HepG2 (cell line): ENCODE data around the gene GK. TPM values are rescaled to one million over a fixed set of nuclear protein-coding genes. Genes with fewer than 3 reads are reported as not detected.
A peak's percentile ranks its signal among the peaks of the same experiment; 100 is the strongest.

Experiments used
- CENPX ChIP-seq: sonication (generic); formaldehyde crosslinking; IDR thresholded peaks from 2 replicates; pipeline ENCODE4 v1.9.0; 2021; ENCODE audit warnings: mild to moderate bottlenecking, missing genetic modification reagents, moderate library complexity
- ELF4 ChIP-seq: sonication (generic); formaldehyde crosslinking; IDR thresholded peaks from 2 replicates; pipeline ENCODE4 v1.5.0; 2020; ENCODE audit warnings: missing genetic modification reagents, mild to moderate bottlenecking, moderate library complexity, borderline replicate concordance
- HNF1A ChIP-seq, 2 experiments: sonication (generic) in 1 of 2; formaldehyde crosslinking in 1 of 2; IDR thresholded peaks; 2 replicates each; pipeline versions ENCODE4 v1.4.0 to v1.6.1; 2016 to 2020; ENCODE audit warnings: borderline replicate concordance in 1 of 2, low read depth in 1 of 2, mild to moderate bottlenecking in 1 of 2, missing genetic modification reagents in 1 of 2
- HNRNPUL1 ChIP-seq: fragments of 200-400 bp; formaldehyde crosslinking; IDR thresholded peaks from 2 replicates; pipeline ENCODE4 v1.6.1; 2017; ENCODE audit warnings: low read depth, mild to moderate bottlenecking, low read length, moderate library complexity
- IKZF5 ChIP-seq: IDR thresholded peaks from 2 replicates; pipeline ENCODE4 v1.6.1; 2018; ENCODE audit warnings: missing genetic modification reagents, mild to moderate bottlenecking, missing compliant biosample characterization
- KAT7 ChIP-seq: IDR thresholded peaks from 2 replicates; pipeline ENCODE4 v1.6.1; 2018; ENCODE audit warnings: borderline replicate concordance, missing compliant biosample characterization
- KDM6A ChIP-seq: IDR thresholded peaks from 2 replicates; pipeline ENCODE4 v1.6.1; 2016; ENCODE audit warnings: low read depth
- KLF13 ChIP-seq: sonication (generic); formaldehyde crosslinking; IDR thresholded peaks from 2 replicates; pipeline ENCODE4 v1.4.0; 2020; ENCODE audit warnings: mild to moderate bottlenecking, missing genetic modification reagents
- MIER2 ChIP-seq: IDR thresholded peaks from 2 replicates; pipeline ENCODE4 v1.6.1; 2016; ENCODE audit warnings: missing biosample characterization, missing genetic modification reagents
- MLX ChIP-seq: IDR thresholded peaks from 2 replicates; pipeline ENCODE4 v1.6.1; 2016
- SMARCE1 ChIP-seq: fragments of 450-650 bp; IDR thresholded peaks from 2 replicates; pipeline ENCODE4 v1.6.1; 2017; ENCODE audit warnings: borderline replicate concordance
- SP4 ChIP-seq: sonication (generic); formaldehyde crosslinking; IDR thresholded peaks from 2 replicates; pipeline ENCODE4 v1.8.1; 2023; ENCODE audit warnings: mild to moderate bottlenecking, missing genetic modification reagents
- ZNF44 ChIP-seq: sonication (generic); formaldehyde crosslinking; IDR thresholded peaks from 2 replicates; pipeline ENCODE4 v1.5.1; 2020; ENCODE audit warnings: mild to moderate bottlenecking, missing genetic modification reagents
- ZNF713 ChIP-seq: sonication (generic); formaldehyde crosslinking; IDR thresholded peaks from 2 replicates; pipeline ENCODE4 v1.4.0; 2020; ENCODE audit warnings: mild to moderate bottlenecking, missing genetic modification reagents
- ZNF891 ChIP-seq: sonication (generic); formaldehyde crosslinking; IDR thresholded peaks from 2 replicates; pipeline ENCODE4 v1.5.0; 2020; ENCODE audit warnings: mild to moderate bottlenecking, missing genetic modification reagents
- polyA plus RNA-seq, 8 experiments: library from polyadenylated mRNA; depleted of rRNA in 3 of 8; stranded (reverse) in 7 of 8; unstranded in 1 of 8; fragments of >200 nt; fragmentation: Illumina TruSeq in 4 of 8; extraction: Trizol in 4 of 8; gene quantifications; 2 replicates each; pipeline versions ENCODE4 v1.2.1 to v1.2.3, GENCODE V29; 2011 to 2016; ENCODE audit warnings: low read depth in 4 of 8, missing spikeins in 1 of 8, mixed read lengths in 1 of 8; ENCODE audit not compliant: insufficient read depth in 1 of 8
- total RNA-seq, 5 experiments: library from RNA; depleted of rRNA; stranded (reverse); fragments of >200 nt; fragmentation: Illumina TruSeq; extraction: Trizol; gene quantifications; 2 replicates each; pipeline ENCODE4 v1.2.3, GENCODE V29; 2016; ENCODE audit warnings: low read depth in 1 of 5
- TF ChIP-seq, protein P1 (sequence below): sonication (generic); formaldehyde crosslinking; IDR thresholded peaks from 2 replicates; pipeline ENCODE4 v1.5.0; 2020; ENCODE audit warnings: mild to moderate bottlenecking, missing genetic modification reagents
- TF ChIP-seq, protein P2 (sequence below): sonication (generic); formaldehyde crosslinking; IDR thresholded peaks from 2 replicates; pipeline ENCODE4 v1.4.0; 2020; ENCODE audit warnings: low read depth, missing genetic modification reagents
- TF ChIP-seq, protein P3 (sequence below): sonication (generic); formaldehyde crosslinking; IDR thresholded peaks from 2 replicates; pipeline ENCODE4 v1.4.0; 2020; ENCODE audit warnings: mild to moderate bottlenecking, missing genetic modification reagents

GK gene
- total and polyA plus RNA-seq, 2 of the 13 experiments (the other 11 are each of a cell fraction or from before 2014, with no cell fraction given): 64.2 to 265 TPM

DNA sequence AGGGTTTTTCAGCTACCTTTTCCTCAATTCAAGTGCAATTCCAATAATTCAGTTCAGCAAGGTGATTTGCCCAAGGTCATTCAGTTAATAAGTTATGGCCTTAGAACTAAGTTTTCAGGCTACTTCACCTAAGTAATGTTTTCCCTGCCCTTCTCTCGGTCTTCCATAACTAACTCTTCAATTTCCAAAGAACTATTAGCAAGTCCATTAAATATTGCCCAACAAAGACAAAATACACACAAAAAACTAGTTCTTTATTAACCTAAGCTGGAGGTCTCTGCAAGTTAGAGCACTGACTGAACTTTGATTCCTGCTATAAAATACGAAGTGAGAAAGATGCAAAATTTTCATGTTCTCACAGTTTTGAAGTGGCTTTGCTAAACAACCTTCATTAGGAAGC is 26.8 kb upstream of the GK start (continued):
- TF ChIP-seq IKZF5 (no peak), KLF13 (CRISPR knock-in tag) (no peak), ZNF713 (CRISPR knock-in tag) (no peak), HNF1A (IDR thresholded peaks at IDR 0.05; ENCODE audit: low read depth) (peak; percentile 49; the same call in 1 of the 2 replicates), HNF1A (CRISPR knock-in tag; IDR thresholded peaks at IDR 0.05; ENCODE audit: borderline replicate concordance) (no peak), ELF4 (CRISPR knock-in tag) (no peak), CENPX (CRISPR knock-in tag) (no peak), HNRNPUL1 (no peak), MLX (CRISPR knock-in tag) (no peak), KAT7 (CRISPR knock-in tag) (no peak), MIER2 (CRISPR knock-in tag) (no peak), ZNF44 (CRISPR knock-in tag) (no peak), ZNF891 (CRISPR knock-in tag) (no peak), SP4 (CRISPR knock-in tag) (no peak), KDM6A (CRISPR knock-in tag) (no peak), SMARCE1 (no peak)
- TF ChIP-seq, protein P1, sequence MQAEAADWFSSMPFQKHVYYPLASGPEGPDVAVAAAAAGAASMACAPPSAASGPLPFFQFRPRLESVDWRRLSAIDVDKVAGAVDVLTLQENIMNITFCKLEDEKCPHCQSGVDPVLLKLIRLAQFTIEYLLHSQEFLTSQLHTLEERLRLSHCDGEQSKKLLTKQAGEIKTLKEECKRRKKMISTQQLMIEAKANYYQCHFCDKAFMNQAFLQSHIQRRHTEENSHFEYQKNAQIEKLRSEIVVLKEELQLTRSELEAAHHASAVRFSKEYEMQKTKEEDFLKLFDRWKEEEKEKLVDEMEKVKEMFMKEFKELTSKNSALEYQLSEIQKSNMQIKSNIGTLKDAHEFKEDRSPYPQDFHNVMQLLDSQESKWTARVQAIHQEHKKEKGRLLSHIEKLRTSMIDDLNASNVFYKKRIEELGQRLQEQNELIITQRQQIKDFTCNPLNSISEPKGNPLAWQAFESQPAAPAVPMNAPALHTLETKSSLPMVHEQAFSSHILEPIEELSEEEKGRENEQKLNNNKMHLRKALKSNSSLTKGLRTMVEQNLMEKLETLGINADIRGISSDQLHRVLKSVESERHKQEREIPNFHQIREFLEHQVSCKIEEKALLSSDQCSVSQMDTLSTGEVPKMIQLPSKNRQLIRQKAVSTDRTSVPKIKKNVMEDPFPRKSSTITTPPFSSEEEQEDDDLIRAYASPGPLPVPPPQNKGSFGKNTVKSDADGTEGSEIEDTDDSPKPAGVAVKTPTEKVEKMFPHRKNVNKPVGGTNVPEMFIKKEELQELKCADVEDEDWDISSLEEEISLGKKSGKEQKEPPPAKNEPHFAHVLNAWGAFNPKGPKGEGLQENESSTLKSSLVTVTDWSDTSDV (CRISPR knock-in tag): no peak
- TF ChIP-seq, protein P2, sequence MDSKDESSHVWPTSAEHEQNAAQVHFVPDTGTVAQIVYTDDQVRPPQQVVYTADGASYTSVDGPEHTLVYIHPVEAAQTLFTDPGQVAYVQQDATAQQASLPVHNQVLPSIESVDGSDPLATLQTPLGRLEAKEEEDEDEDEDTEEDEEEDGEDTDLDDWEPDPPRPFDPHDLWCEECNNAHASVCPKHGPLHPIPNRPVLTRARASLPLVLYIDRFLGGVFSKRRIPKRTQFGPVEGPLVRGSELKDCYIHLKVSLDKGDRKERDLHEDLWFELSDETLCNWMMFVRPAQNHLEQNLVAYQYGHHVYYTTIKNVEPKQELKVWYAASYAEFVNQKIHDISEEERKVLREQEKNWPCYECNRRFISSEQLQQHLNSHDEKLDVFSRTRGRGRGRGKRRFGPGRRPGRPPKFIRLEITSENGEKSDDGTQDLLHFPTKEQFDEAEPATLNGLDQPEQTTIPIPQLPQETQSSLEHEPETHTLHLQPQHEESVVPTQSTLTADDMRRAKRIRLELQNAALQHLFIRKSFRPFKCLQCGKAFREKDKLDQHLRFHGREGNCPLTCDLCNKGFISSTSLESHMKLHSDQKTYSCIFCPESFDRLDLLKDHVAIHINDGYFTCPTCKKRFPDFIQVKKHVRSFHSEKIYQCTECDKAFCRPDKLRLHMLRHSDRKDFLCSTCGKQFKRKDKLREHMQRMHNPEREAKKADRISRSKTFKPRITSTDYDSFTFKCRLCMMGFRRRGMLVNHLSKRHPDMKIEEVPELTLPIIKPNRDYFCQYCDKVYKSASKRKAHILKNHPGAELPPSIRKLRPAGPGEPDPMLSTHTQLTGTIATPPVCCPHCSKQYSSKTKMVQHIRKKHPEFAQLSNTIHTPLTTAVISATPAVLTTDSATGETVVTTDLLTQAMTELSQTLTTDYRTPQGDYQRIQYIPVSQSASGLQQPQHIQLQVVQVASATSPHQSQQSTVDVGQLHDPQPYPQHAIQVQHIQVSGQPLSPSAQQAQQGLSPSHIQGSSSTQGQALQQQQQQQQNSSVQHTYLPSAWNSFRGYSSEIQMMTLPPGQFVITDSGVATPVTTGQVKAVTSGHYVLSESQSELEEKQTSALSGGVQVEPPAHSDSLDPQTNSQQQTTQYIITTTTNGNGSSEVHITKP (CRISPR knock-in tag): no peak
- TF ChIP-seq, protein P3, sequence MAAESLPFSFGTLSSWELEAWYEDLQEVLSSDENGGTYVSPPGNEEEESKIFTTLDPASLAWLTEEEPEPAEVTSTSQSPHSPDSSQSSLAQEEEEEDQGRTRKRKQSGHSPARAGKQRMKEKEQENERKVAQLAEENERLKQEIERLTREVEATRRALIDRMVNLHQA (CRISPR knock-in tag): no peak
